ENCODE data around the gene IL31.

DNA sequence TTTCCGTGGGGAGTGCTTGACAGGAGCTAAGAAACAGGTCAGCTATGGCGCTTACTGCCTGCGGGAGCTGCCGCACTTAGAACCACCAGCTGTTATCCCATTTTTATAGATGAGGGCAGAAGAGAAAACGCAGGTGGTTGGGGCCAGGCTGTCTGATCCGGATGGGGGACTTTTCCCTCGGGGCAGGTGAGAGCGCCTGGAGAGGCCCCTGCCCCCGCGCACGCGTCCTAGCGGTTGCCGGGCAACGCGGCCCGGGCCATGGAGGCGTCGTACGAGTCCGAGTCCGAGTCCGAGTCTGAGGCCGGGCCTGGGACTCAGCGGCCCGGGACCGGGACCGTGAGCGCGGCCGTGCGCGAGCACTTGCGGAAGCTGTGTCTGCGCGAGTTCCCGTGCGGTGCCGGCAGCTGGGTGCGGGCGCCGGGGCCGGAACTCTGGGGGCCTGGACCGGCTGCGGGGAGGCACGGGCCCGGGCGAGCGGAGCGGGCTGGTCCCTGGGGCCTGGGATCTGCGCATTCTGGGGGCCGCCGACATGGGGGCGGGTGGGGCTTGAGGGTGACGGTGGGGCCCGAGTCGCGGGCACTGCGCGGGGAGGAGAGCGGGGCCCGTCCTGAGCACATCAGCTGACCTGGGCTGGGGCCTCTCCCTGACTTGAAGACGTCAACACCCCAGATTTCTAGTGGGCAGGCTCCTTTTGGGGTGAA, 9.0 kb upstream of the IL31 start, which contains the start of gene LRRC43:
- TF ChIP-seq, protein P1, sequence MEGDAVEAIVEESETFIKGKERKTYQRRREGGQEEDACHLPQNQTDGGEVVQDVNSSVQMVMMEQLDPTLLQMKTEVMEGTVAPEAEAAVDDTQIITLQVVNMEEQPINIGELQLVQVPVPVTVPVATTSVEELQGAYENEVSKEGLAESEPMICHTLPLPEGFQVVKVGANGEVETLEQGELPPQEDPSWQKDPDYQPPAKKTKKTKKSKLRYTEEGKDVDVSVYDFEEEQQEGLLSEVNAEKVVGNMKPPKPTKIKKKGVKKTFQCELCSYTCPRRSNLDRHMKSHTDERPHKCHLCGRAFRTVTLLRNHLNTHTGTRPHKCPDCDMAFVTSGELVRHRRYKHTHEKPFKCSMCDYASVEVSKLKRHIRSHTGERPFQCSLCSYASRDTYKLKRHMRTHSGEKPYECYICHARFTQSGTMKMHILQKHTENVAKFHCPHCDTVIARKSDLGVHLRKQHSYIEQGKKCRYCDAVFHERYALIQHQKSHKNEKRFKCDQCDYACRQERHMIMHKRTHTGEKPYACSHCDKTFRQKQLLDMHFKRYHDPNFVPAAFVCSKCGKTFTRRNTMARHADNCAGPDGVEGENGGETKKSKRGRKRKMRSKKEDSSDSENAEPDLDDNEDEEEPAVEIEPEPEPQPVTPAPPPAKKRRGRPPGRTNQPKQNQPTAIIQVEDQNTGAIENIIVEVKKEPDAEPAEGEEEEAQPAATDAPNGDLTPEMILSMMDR (IDR thresholded peaks at IDR 0.05): no peak
- no peak for TF ChIP-seq POLR2A (IDR thresholded peaks at IDR 0.05)
